Measurements from ENCODE around the gene TMEM87B. TPM values are rescaled to one million over a fixed set of nuclear protein-coding genes. Genes with fewer than 3 reads are reported as not detected.

The TMEM87B gene
- total RNA-seq, 4 donors from 2014 or later: 18.6 to 24.6 (median 22.6) TPM

GRCh38 chr2:112165296-112165695 lies 110.2 kb downstream of the TMEM87B start:
- no peak for ATAC-seq (ENCODE audit: low FRiP score)
- DNase-seq (ENCODE audit: low spot score): no peak
- no peak for TF ChIP-seq CTCF (IDR thresholded peaks at IDR 0.05)

GRCh38 chr2:112166806-112167499 lies 111.9 kb downstream of the TMEM87B start:
- TF ChIP-seq CTCF (IDR thresholded peaks at IDR 0.05): no peak

GRCh38 chr2:112168422-112169124 lies 113.5 kb downstream of the TMEM87B start:
- ATAC-seq (ENCODE audit: low FRiP score) (no peak), DNase-seq (ENCODE audit: low spot score) (no peak)
- TF ChIP-seq CTCF (IDR thresholded peaks at IDR 0.05): no peak

More at GRCh38 chr2:112166806-112167499, 111.9 kb downstream of the TMEM87B start:
- no peak for ATAC-seq (ENCODE audit: low FRiP score)
- DNase-seq (ENCODE audit: low spot score): no peak

Other genes starting within 250 kb of the TMEM87B start
- gene ANAPC1, start 171.1 kb upstream of the TMEM87B start, total RNA-seq: 10 to 100 TPM; 30.3 to 59.6 (median 38.5) TPM
- 10 to 100 TPM; 29.4 to 63.0 (median 48.6) TPM for gene MERTK, start 156.7 kb upstream of the TMEM87B start, total RNA-seq
- gene FBLN7, start 83.1 kb downstream of the TMEM87B start, total RNA-seq: 1 to 10 TPM in 3 of 4 donors, under 1 TPM in 1; 0.44 to 9.5 (median 7.2) TPM
- gene ZC3H8, start 199.8 kb downstream of the TMEM87B start, total RNA-seq: 10 to 100 TPM; 13.0 to 29.5 (median 22.2) TPM
- 10 to 100 TPM in 1 of 4 donors, 1 to 10 TPM in 3; 3.6 to 24.0 (median 6.8) TPM for gene ZC3H6, start 220.3 kb downstream of the TMEM87B start, total RNA-seq

All from omental fat pad (tissue), 4 donors.